ENCODE measurements around the gene SFXN1.

The SFXN1 gene

GRCh38 chr5:175456105-175456742, 22.1 kb upstream of the SFXN1 start:
- Histone ChIP-seq H3K23ac (ENCODE audit: low read length) (no peak overlapping the region), H3K4me1 (ENCODE audit: control insufficient read depth in 1 of 2, insufficient read depth in 2 of 2, low read length in 2 of 2) (peaks cover 0 to 5% of the 10 kb centered on the region in 2 experiments), H4K91ac (ENCODE audit: low read depth, low read length) (no peak overlapping the region), H2BK120ac (ENCODE audit: insufficient read depth, low read length, poor library complexity) (no peak overlapping the region), H3K79me1 (ENCODE audit: low read length) (no peaks in the 10 kb centered on the region), H3K36me3 (ENCODE audit: control insufficient read depth in 1 of 2, insufficient read depth in 2 of 2, low read length in 2 of 2) (no peaks in the 10 kb centered on the region), H2AK5ac (ENCODE audit: low read length) (no peak overlapping the region), H3K4me2 (ENCODE audit: low read length) (no peak overlapping the region), H2BK12ac (ENCODE audit: low read length) (no peak overlapping the region), H4K12ac (ENCODE audit: low read depth, low read length) (no peak overlapping the region), H3K27ac (ENCODE audit: low read depth, low read length) (no peak overlapping the region), H3K79me2 (ENCODE audit: control insufficient read depth, insufficient read depth, low read length, poor library complexity) (no peaks in the 10 kb centered on the region), H3K27me3 (ENCODE audit: insufficient read depth, low read length) (no peaks in the 10 kb centered on the region), H3K4ac (ENCODE audit: low read depth, low read length) (no peak overlapping the region), H2BK5ac (ENCODE audit: low read depth, low read length, poor library complexity) (no peak overlapping the region), H2AFZ (ENCODE audit: insufficient read depth, low read length, poor library complexity) (no peak overlapping the region), H4K8ac (ENCODE audit: low read depth, low read length) (no peak overlapping the region), H3K14ac (ENCODE audit: low read length) (no peak overlapping the region), H3K9me3 (ENCODE audit: insufficient read depth, low read depth, low read length) (no peaks in the 10 kb centered on the region), H3K4me3 (ENCODE audit: low read depth, low read length) (no peak overlapping the region), H3K9ac (ENCODE audit: low read length) (no peak overlapping the region), H3K18ac (ENCODE audit: low read length) (no peak overlapping the region)
- DNase-seq: no peak
- no CpG with 5 or more reads among the region's 11 CpGs for whole genome bisulfite sequencing (ENCODE audit: extremely low coverage, insufficient coverage, insufficient read length)

GRCh38 chr5:175457466-175457865, 20.9 kb upstream of the SFXN1 start:
- WGBS (ENCODE audit: extremely low coverage, insufficient coverage, insufficient read length): no CpG with 5 or more reads among the region's 1 CpG

GRCh38 chr5:175460126-175460525, 18.2 kb upstream of the SFXN1 start:
- no peaks in the 10 kb centered on the region for H3K27me3 ChIP-seq (ENCODE audit: insufficient read depth, low read length)
- no peak overlapping the region for H3K9ac ChIP-seq (ENCODE audit: low read length)
- H2AFZ ChIP-seq (ENCODE audit: insufficient read depth, low read length, poor library complexity): no peak overlapping the region
- no peaks in the 10 kb centered on the region for H3K9me3 ChIP-seq (ENCODE audit: insufficient read depth, low read depth, low read length)
- H2BK120ac ChIP-seq (ENCODE audit: insufficient read depth, low read length, poor library complexity): no peak overlapping the region
- H3K4ac ChIP-seq (ENCODE audit: low read depth, low read length): no peak overlapping the region
- no peaks in the 10 kb centered on the region for H3K79me2 ChIP-seq (ENCODE audit: control insufficient read depth, insufficient read depth, low read length, poor library complexity)
- no CpG with 5 or more reads among the region's 7 CpGs for WGBS (ENCODE audit: extremely low coverage, insufficient coverage, insufficient read length)
- H2BK5ac ChIP-seq (ENCODE audit: low read depth, low read length, poor library complexity): no peak overlapping the region
- no peak overlapping the region for H3K4me3 ChIP-seq (ENCODE audit: low read depth, low read length)
- no peak overlapping the region for H3K23ac ChIP-seq (ENCODE audit: low read length)
- no peak overlapping the region for H3K18ac ChIP-seq (ENCODE audit: low read length)
- H3K4me1 ChIP-seq (ENCODE audit: control insufficient read depth in 1 of 2, insufficient read depth in 2 of 2, low read length in 2 of 2): no peaks in the 10 kb centered on the region
- no peak overlapping the region for H4K12ac ChIP-seq (ENCODE audit: low read depth, low read length)
- no peak overlapping the region for H3K14ac ChIP-seq (ENCODE audit: low read length)
- no peak overlapping the region for H2BK12ac ChIP-seq (ENCODE audit: low read length)
- no peak overlapping the region for H3K4me2 ChIP-seq (ENCODE audit: low read length)
- H4K8ac ChIP-seq (ENCODE audit: low read depth, low read length): no peak overlapping the region
- no peak overlapping the region for H4K91ac ChIP-seq (ENCODE audit: low read depth, low read length)
- no peaks in the 10 kb centered on the region for H3K36me3 ChIP-seq (ENCODE audit: control insufficient read depth in 1 of 2, insufficient read depth in 2 of 2, low read length in 2 of 2)
- DNase-seq: peak in 1 of 2 donors; percentile 77
- H3K27ac ChIP-seq (ENCODE audit: low read depth, low read length): no peak overlapping the region
- no peaks in the 10 kb centered on the region for H3K79me1 ChIP-seq (ENCODE audit: low read length)
- no peak overlapping the region for H2AK5ac ChIP-seq (ENCODE audit: low read length)

More at GRCh38 chr5:175457466-175457865, 20.9 kb upstream of the SFXN1 start:
- Histone ChIP-seq H3K27me3 (ENCODE audit: insufficient read depth, low read length) (no peaks in the 10 kb centered on the region), H4K8ac (ENCODE audit: low read depth, low read length) (no peak overlapping the region), H2BK12ac (ENCODE audit: low read length) (no peak overlapping the region), H3K4me3 (ENCODE audit: low read depth, low read length) (no peak overlapping the region), H2BK120ac (ENCODE audit: insufficient read depth, low read length, poor library complexity) (no peak overlapping the region), H3K36me3 (ENCODE audit: control insufficient read depth in 1 of 2, insufficient read depth in 2 of 2, low read length in 2 of 2) (no peaks in the 10 kb centered on the region), H3K4ac (ENCODE audit: low read depth, low read length) (no peak overlapping the region), H3K18ac (ENCODE audit: low read length) (no peak overlapping the region), H3K23ac (ENCODE audit: low read length) (no peak overlapping the region), H4K12ac (ENCODE audit: low read depth, low read length) (no peak overlapping the region), H4K91ac (ENCODE audit: low read depth, low read length) (no peak overlapping the region), H3K79me2 (ENCODE audit: control insufficient read depth, insufficient read depth, low read length, poor library complexity) (no peaks in the 10 kb centered on the region), H2AK5ac (ENCODE audit: low read length) (no peak overlapping the region), H3K9me3 (ENCODE audit: insufficient read depth, low read depth, low read length) (no peaks in the 10 kb centered on the region), H3K14ac (ENCODE audit: low read length) (no peak overlapping the region), H2BK5ac (ENCODE audit: low read depth, low read length, poor library complexity) (no peak overlapping the region), H2AFZ (ENCODE audit: insufficient read depth, low read length, poor library complexity) (no peak overlapping the region), H3K27ac (ENCODE audit: low read depth, low read length) (no peak overlapping the region), H3K4me1 (ENCODE audit: control insufficient read depth in 1 of 2, insufficient read depth in 2 of 2, low read length in 2 of 2) (peaks cover 0 to 5% of the 10 kb centered on the region in 2 experiments), H3K9ac (ENCODE audit: low read length) (no peak overlapping the region), H3K79me1 (ENCODE audit: low read length) (no peaks in the 10 kb centered on the region), H3K4me2 (ENCODE audit: low read length) (no peak overlapping the region)
- peak in 1 of 2 donors; percentile 39 for DNase-seq

- H3K27ac ChIP-seq (ENCODE audit: low read depth, low read length): no peak overlapping the region
- DNase-seq: no peak
- H4K8ac ChIP-seq (ENCODE audit: low read depth, low read length): no peak overlapping the region
- H3K36me3 ChIP-seq (ENCODE audit: control insufficient read depth in 1 of 2, insufficient read depth in 2 of 2, low read length in 2 of 2): no peaks in the 10 kb centered on the region
- no peak overlapping the region for H3K4me3 ChIP-seq (ENCODE audit: low read depth, low read length)
- H2BK120ac ChIP-seq (ENCODE audit: insufficient read depth, low read length, poor library complexity): no peak overlapping the region
- H4K12ac ChIP-seq (ENCODE audit: low read depth, low read length): no peak overlapping the region
- H2AFZ ChIP-seq (ENCODE audit: insufficient read depth, low read length, poor library complexity): no peak overlapping the region
- no peaks in the 10 kb centered on the region for H3K27me3 ChIP-seq (ENCODE audit: insufficient read depth, low read length)
- no peaks in the 10 kb centered on the region for H3K79me2 ChIP-seq (ENCODE audit: control insufficient read depth, insufficient read depth, low read length, poor library complexity)
- no CpG with 5 or more reads among the region's 2 CpGs for WGBS (ENCODE audit: extremely low coverage, insufficient coverage, insufficient read length)
- no peak overlapping the region for H3K9ac ChIP-seq (ENCODE audit: low read length)
- H3K4me1 ChIP-seq (ENCODE audit: control insufficient read depth in 1 of 2, insufficient read depth in 2 of 2, low read length in 2 of 2): no peaks in the 10 kb centered on the region
- H3K4ac ChIP-seq (ENCODE audit: low read depth, low read length): no peak overlapping the region
- H2BK12ac ChIP-seq (ENCODE audit: low read length): no peak overlapping the region
- no peaks in the 10 kb centered on the region for H3K9me3 ChIP-seq (ENCODE audit: insufficient read depth, low read depth, low read length)
- no peak overlapping the region for H2BK5ac ChIP-seq (ENCODE audit: low read depth, low read length, poor library complexity)
- H3K4me2 ChIP-seq (ENCODE audit: low read length): no peak overlapping the region
- H2AK5ac ChIP-seq (ENCODE audit: low read length): no peak overlapping the region
- H3K18ac ChIP-seq (ENCODE audit: low read length): no peak overlapping the region
- no peaks in the 10 kb centered on the region for H3K79me1 ChIP-seq (ENCODE audit: low read length)
- no peak overlapping the region for H3K23ac ChIP-seq (ENCODE audit: low read length)
- no peak overlapping the region for H4K91ac ChIP-seq (ENCODE audit: low read depth, low read length)
- no peak overlapping the region for H3K14ac ChIP-seq (ENCODE audit: low read length)
Measured at GRCh38 chr5:175460552-175460951, 17.8 kb upstream of the SFXN1 start.
